Smooth muscle cell (in vitro differentiated cells): Measurements from ENCODE around the gene FLYWCH1. TPM values are rescaled to one million over a fixed set of nuclear protein-coding genes. Genes with fewer than 3 reads are reported as not detected.
A peak's percentile ranks its signal among the peaks of the same experiment; 100 is the strongest.

ENCODE experiments used
- DNase-seq: peaks from one replicate; lab custom pipeline; 2025; ENCODE audit not compliant: unreplicated experiment; lab: John Stamatoyannopoulos, UW
- H2AFZ ChIP-seq: fragments of 200-600 bp; sonication (generic); 2 replicates; pipeline ENCODE4 v1.6.0; 2016; ENCODE audit warnings: antibody characterized with exemption, low read depth, mild to moderate bottlenecking
- H3F3A ChIP-seq: fragments of 200-600 bp; sonication (generic); 2 replicates; pipeline ENCODE4 v1.6.0; 2017; ENCODE audit warnings: antibody characterized with exemption, low read depth
- H3K27ac ChIP-seq: fragments of 200-600 bp; sonication (generic); 2 replicates; pipeline ENCODE4 v1.5.1; 2016; ENCODE audit warnings: low read depth, mild to moderate bottlenecking
- H3K27me3 ChIP-seq: fragments of 200-600 bp; sonication (generic); 2 replicates; pipeline ENCODE4 v1.6.1; 2016; ENCODE audit warnings: low read depth, mild to moderate bottlenecking
- H3K36me3 ChIP-seq: fragments of 200-600 bp; sonication (generic); 2 replicates; pipeline ENCODE4 v1.5.1; 2016; ENCODE audit warnings: low read depth
- H3K4me1 ChIP-seq: fragments of 200-600 bp; sonication (generic); 2 replicates; pipeline ENCODE4 v1.5.1; 2016; ENCODE audit warnings: low read depth
- H3K4me2 ChIP-seq: fragments of 200-600 bp; sonication (generic); 2 replicates; pipeline ENCODE4 v1.6.0; 2016; ENCODE audit warnings: mild to moderate bottlenecking
- H3K4me3 ChIP-seq: fragments of 200-600 bp; sonication (generic); 2 replicates; pipeline ENCODE4 v1.5.1; 2016; ENCODE audit warnings: mild to moderate bottlenecking
- H3K79me2 ChIP-seq: fragments of 200-600 bp; sonication (generic); 2 replicates; pipeline ENCODE4 v1.6.0; 2016; ENCODE audit warnings: low read depth, mild to moderate bottlenecking
- H3K9ac ChIP-seq: fragments of 200-600 bp; sonication (generic); 2 replicates; pipeline ENCODE4 v1.6.0; 2016; ENCODE audit warnings: low read depth
- H3K9me3 ChIP-seq: fragments of 200-600 bp; sonication (generic); replicated peaks from 2 replicates; pipeline ENCODE4 v1.5.1; 2016; ENCODE audit warnings: low read depth
- H4K20me1 ChIP-seq: fragments of 200-600 bp; sonication (generic); 2 replicates; pipeline ENCODE4 v1.6.0; 2016; ENCODE audit warnings: low read depth
- CTCF ChIP-seq: fragments of 200-600 bp; sonication (generic); IDR thresholded peaks from 2 replicates; pipeline ENCODE4 v1.5.1; 2017; ENCODE audit warnings: borderline replicate concordance, mild to moderate bottlenecking, antibody characterized with exemption; ENCODE audit not compliant: insufficient read depth, poor library complexity, severe bottlenecking
- WGBS: methylation state at CpG from one replicate; pipeline ENCODE4 v1.1.7; 2016; ENCODE audit warnings: low lambda C conversion rate; 5-methylcytosine and 5-hydroxymethylcytosine counted together
- polyA plus RNA-seq: library from polyadenylated mRNA; unstranded; fragments of >200 nt; fragmentation: Nextera tagmentation; extraction: Ambion mirVana; gene quantifications from 2 replicates; pipeline ENCODE4 v1.2.1, GENCODE V29; 2016
- total RNA-seq: library from RNA; depleted of rRNA; stranded (reverse); fragments of >200 nt; gene quantifications from 2 replicates; pipeline ENCODE4 v1.2.3, GENCODE V29; 2014

Gene FLYWCH1
- total and polyA plus RNA-seq, 2 experiments from 2014 or later, result 13.5 to 26.0 TPM

GRCh38 chr16:2970563-2970962 lies 58.8 kb downstream of the FLYWCH1 start:
- DNase-seq, result no peak
- no peak overlapping the region for H3K27ac ChIP-seq
- no peak overlapping the region for H3K9ac ChIP-seq
- no peaks in the 10 kb centered on the region for H3K79me2 ChIP-seq
- H3K4me3 ChIP-seq, result peak overlapping the region; percentile 63
- peaks cover 11% of the 10 kb centered on the region for H4K20me1 ChIP-seq
- H2AFZ ChIP-seq, result no peak overlapping the region
- no peaks in the 10 kb centered on the region for H3K4me1 ChIP-seq
- peaks cover 24% of the 10 kb centered on the region for H3K27me3 ChIP-seq
- peak overlapping the region; percentile 98 for H3K4me2 ChIP-seq
- 88% methylated on average over 6 of the region's 6 CpGs for WGBS
- no peak for TF ChIP-seq CTCF
- H3K36me3 ChIP-seq, result no peaks in the 10 kb centered on the region
- H3K9me3 ChIP-seq, result no peaks in the 10 kb centered on the region
- H3F3A ChIP-seq, result no peaks in the 10 kb centered on the region

- Histone ChIP-seq H3K27me3 (peaks cover 16% of the 10 kb centered on the region), H3K36me3 (no peaks in the 10 kb centered on the region), H3K79me2 (no peaks in the 10 kb centered on the region), H3K4me1 (no peaks in the 10 kb centered on the region), H3K9ac (no peak overlapping the region), H2AFZ (no peak overlapping the region), H3K4me3 (no peak overlapping the region), H3K27ac (no peak overlapping the region), H3K9me3 (no peaks in the 10 kb centered on the region), H3F3A (no peaks in the 10 kb centered on the region), H3K4me2 (no peak overlapping the region), H4K20me1 (peaks cover 11% of the 10 kb centered on the region)
- DNase-seq, result no peak
- no peak for TF ChIP-seq CTCF
- WGBS, result 97% methylated on average over 34 of the region's 35 CpGs
These were observed 59.6 kb downstream of the FLYWCH1 start for GRCh38 chr16:2971134-2971984.

- 89% methylated on average over 15 of the region's 15 CpGs for WGBS
- Histone ChIP-seq H2AFZ (no peak overlapping the region), H3K4me2 (no peak overlapping the region), H3K27me3 (peaks cover 8% of the 10 kb centered on the region), H3K36me3 (no peaks in the 10 kb centered on the region), H3K9me3 (no peaks in the 10 kb centered on the region), H3F3A (no peaks in the 10 kb centered on the region), H3K27ac (no peak overlapping the region), H3K9ac (no peak overlapping the region), H3K4me3 (no peak overlapping the region), H3K4me1 (no peaks in the 10 kb centered on the region), H3K79me2 (no peaks in the 10 kb centered on the region), H4K20me1 (peaks cover 11% of the 10 kb centered on the region)
- no peak for DNase-seq
- TF ChIP-seq CTCF, result no peak
These were observed 60.5 kb downstream of the FLYWCH1 start for GRCh38 chr16:2971985-2972784.
